IPS-11a (cell line): ENCODE measurements around the gene SFTPB.
"Not testable (repeated sequence)": the region's sequence is repeated elsewhere in the genome, so short reads cannot be mapped to it uniquely, and the experiment has no call there.

ENCODE experiments used
- H3K4me3 ChIP-seq: one replicate; pipeline ENCODE4 v1.5.1; 2013; ENCODE audit warnings: low read depth, low read length, control low read depth

SFTPB gene

DNA sequence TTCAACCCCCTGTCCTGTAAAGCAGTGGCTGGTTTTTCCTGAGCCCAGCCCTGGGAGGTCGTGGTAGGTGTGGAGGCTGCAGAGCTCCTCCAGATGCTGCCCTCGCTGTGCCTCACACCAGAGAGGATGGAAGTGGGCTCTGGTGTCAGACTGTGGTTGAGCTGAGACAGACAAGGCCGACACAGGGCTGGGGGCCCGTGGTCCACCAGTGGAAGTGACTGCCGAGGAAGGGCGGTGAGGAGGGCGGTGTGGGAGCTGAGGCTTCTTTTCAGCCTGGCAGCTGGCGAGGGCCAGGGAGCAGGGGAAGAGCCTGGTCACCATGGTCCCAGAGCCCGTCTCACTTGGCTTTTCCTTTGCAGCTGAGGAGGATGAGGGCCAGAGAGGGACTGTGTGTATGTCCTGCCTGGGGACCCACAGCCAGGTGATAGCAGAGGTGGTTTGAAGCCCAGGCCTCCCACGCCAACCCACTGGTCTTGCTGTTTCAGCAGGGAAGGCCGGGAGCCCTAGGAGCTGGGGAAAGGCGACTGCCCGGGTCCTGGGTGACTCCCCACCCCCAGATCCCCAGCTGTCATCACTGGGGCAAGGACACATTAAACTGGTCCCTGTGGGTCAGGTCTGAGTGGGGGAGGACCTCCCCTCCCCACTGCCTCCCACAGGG, 8.5 kb downstream of the SFTPB start:
- H3K4me3 ChIP-seq: no peak overlapping the region

DNA sequence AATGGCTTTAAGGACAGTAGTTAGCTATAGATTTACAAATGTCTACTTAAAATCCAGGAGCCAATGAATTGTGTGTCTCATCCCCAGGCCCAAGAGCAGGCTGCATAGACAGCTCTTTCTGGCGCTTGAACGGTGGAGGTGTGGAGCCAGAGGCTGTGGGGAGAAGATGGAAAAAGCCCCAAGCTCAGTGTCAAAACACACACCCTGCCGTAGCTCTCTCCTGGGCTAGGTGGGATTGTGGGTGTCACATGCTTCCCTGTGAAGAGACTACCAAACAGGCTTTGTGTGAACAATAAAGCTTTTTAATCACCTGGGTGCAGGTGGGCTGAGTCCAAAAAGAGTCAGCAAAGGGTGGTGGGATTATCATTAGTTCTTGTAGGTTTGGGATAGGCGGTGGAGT, 10.6 kb downstream of the SFTPB start:
- not testable (repeated sequence) for H3K4me3 ChIP-seq

DNA sequence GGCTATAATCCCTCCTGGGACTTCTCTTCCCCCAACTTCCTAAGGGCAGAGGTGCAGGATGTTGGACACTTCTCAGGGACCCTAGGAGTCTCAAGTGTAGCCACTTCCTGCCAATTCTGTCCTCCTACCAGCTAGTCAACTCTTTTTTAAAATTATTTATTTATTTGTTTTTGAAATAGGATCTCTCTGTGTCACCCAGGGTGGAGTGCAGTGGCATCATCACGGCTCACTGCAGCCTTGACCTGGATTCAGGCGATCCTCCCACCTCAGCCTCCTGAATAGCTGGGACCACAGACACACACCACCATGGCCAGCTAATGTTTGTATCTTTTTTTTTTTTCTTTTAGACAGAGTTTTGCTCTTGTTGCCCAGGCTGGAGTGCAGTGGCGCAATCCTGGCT, 11.5 kb downstream of the SFTPB start:
- H3K4me3 ChIP-seq: no peak overlapping the region

DNA sequence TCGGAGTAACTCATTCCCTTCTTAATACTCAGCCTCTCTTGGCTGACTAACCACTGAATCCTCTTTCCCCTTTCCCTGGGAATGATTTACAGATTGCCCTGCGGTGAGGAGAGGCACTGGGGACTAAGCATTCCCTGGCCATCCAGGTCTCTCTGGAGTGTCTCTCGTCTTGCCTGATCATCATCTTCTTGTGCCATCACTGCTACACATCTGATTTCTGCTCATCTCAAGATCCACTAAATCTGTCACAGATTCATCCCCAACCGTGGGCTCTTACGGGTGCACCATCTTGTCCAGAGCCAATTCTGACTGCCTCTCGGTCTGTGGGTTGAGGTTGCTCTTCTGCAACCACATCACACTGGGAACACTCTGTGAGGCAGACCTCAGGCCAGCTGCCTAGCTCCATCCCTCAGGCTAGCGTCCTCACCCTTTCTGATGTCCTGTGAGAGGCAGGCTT, 12.0 kb downstream of the SFTPB start:
- no peak overlapping the region for H3K4me3 ChIP-seq

DNA sequence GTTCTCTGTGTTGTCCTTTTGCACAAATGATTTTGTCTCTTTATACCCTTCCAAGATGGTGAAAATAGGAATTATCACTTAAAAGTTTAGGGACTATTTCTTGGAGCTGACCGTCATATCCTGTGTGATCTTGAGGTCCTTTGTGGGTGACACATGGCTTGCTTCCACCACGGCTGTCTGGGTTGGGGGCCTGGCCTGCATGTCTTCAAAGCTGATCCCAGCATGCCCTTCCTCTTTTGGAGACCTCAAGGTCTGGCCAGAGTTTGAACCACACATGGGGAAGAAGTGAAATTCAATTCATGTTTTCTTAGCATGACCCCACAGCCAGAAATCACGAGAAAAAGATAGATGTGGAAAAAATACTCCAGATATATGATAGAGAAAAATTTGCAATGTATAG, 14.0 kb downstream of the SFTPB start:
- no peak overlapping the region for H3K4me3 ChIP-seq

DNA sequence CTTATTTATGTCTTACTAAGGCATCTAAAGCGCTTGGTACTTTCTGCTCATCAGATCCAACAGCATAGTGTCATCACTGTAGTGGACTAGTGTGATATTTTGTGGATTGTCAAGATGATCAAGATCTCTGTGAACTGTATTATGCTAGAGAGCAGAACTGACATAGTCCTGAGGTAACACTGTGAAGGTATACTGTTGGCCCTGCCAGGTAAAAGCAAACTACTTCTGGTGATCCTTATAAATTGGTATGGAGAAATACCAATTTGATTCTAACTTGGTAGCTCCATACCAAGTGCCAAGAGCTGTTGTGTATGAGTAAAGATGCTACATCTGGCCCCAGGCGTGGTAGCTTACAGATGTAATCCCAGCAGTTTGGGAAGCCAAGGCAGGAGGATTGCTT, 15.9 kb downstream of the SFTPB start:
- H3K4me3 ChIP-seq: no peak overlapping the region

DNA sequence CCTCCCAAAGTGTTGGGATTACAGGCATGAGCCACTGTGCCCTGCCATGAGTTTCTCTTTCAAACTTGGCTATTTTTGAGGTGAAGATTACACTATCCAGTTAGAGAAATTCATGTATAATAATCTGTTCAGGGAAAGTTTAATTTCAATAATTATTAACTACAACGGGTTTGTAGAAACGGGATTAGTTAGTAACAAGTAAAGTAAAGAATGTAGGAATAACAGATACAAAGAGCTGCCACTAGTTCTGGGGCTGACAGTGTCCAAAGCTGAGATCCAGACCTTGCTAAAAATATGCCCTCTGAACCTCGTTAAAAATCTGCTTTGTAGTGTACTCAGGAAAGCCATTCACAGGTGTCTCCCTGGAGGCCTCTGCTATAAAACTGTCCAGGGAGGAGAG, 16.9 kb downstream of the SFTPB start:
- H3K4me3 ChIP-seq: no peak overlapping the region

DNA sequence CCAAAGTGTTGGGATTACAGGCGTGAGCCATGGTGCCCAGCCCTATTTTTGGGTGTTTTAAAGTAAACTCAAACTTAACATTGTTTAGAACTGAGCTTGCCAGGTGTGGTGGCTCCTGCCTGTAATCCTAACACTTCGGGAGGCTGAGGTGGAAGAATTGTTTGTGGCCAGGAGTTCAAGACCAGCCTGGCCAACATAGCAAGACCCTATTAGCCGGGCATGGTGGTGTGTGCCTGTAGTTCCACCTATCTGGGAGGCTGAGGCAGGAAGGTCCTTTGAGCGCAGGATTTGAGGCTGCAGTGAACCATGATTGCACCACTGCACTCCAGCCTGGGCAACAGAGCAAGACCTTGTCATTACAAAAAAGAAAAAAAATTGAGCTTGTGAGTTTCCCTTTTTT, 17.5 kb downstream of the SFTPB start:
- no peak overlapping the region for H3K4me3 ChIP-seq

DNA sequence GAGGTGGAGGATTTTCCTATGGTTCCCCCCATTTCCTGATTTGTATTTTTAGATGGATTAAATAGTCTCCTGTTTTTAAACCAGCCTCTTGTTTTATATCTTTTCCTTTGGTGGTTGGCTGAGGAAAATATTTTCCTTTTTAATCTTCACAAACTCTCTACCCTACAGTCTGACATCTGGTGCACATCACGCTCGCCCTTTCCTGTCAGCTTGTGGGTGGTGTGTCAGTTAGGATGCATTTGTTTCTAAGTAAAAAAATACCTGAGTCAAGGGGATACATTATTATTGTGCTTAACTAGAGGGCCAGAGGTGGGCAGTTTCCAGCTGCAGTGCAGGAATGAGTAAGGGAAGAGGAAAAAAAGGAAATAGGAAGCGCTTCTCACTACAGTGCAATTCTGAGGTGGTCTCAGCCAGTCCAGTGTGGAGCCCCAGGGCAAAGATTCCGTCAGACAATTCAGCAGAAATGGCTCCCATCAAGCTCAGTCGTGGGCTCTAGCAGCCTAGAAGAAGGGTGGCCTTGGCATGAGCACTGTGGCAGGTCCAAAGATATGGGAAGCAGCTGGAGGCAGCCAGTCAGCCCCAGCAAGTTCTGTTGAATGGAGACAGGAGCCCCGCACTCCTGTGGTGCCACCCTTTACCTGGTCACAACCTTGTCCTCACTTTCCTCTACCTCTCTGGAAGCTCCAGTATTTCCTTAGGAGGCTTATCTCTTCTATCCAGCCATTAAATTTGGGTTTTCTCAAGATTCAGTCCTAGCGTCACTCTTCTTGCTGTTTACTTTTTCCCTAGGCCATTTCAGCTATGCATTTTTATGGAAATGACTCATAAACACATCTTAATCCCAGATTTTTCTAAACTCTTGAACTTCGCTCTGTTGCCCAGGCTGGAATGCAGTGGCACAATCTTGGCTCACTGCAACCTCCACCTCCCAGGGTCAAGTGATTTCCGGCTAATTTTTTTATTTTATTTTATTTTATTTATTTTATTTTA, 18.5 kb downstream of the SFTPB start:
- no peak overlapping the region for H3K4me3 ChIP-seq

DNA sequence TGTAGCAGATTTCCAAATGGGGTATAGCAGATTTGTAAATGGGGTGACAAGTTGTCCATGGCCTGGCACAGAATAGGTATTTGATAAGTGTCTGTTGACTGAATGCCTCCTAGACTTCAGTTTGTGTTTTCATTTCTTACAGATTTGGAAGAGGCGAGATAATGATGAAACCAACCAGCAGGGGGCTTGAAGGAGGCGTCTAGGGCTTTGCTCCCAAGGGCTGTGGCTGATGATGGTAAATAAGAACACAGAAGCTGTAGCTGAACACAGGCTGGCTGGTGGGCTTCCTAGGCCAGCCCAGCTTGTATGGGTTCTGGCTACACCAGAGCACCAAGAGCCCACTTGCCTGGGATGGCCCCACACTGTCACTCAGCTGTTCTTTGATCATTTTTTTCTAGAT, 19.4 kb downstream of the SFTPB start:
- H3K4me3 ChIP-seq: no peak overlapping the region

DNA sequence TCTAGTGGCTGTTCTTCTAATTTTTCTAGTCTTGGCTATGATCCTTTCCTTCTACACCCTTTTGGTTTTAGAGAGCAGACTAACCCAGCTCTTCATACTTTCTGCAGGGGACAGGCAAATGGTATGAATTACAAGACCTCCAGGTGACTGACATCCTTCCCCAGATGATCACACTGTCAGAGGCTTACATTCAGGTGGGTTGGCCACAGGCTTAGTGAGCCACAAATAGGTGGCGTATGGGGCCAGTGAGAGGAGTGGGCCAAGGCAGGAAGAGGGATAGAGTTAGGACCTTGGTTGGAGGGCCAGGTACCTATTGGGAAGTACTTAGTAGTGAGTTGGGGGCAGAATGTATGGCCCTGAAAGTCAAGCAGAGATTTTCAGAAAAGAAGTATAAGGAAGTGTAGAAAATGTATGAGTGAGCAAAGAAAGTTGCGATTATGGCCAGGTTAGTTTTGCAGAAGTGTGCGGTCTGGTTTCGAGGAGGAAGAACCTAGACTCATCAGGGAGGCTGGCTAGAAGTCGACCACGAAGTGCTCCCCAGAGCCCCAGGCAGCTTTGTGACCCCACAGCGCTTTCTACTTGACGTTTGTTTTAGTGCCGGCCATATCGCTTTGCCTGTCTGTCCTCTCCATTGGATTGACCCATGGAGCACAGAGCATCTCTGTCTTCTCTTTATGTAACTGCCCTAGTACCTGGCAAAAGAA, 20.0 kb downstream of the SFTPB start:
- H3K4me3 ChIP-seq: no peak overlapping the region

DNA sequence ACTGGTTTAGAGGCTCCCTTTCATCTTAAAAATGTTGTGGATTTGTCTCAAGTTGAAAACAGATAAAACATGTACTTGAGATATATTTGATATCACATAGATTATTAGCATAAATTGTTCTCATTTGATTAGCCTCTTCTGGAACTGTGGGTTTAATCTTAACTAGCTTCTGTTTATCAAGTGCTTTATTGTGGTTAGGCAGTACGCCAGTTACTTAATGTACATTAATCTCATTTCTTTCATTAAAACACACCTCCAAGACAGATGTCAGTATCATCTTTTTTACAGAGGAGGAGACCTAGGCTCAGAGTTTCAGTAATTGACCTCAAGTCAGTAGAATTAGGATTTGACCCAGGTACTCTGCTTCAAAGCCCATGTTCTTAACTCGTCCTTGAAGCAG, 21.8 kb downstream of the SFTPB start:
- no peak overlapping the region for H3K4me3 ChIP-seq

DNA sequence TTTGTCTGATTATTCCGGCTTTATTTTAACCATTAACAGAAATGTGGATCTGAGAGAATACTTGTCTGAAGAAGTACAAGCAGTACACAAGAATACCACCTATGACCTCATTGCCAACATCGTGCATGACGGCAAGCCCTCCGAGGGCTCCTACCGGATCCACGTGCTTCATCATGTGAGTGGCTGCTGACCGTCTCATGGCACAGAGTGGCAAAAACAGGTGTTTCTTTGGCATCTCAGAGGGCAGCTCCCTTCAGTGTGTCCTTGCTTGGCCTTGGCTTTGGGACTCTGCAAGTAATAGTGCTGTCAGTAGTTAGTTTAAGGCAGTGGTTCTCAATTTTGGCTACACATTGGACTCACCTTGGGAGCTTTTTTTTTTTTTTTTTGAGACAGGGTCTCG, 23.1 kb downstream of the SFTPB start:
- H3K4me3 ChIP-seq: no peak overlapping the region

DNA sequence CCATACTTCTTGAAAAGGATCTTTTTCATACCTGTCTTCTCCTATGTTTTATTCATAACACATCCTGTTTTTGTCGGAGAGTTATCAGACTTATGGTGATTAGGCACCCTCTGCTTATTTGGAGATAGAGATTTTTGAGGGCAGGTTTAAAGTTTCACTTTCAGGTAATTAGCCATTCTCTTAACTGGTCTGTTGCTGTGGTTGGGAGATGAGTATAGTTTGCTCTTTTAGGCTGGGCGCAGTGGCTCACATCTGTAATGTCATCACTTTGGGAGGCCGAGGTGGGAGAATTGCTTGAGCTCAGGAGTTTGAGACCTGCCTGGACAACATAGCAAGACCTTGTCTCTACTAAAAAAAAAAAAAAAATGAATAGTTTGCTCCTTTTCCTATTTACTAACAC, 25.3 kb downstream of the SFTPB start:
- H3K4me3 ChIP-seq: no peak overlapping the region

DNA sequence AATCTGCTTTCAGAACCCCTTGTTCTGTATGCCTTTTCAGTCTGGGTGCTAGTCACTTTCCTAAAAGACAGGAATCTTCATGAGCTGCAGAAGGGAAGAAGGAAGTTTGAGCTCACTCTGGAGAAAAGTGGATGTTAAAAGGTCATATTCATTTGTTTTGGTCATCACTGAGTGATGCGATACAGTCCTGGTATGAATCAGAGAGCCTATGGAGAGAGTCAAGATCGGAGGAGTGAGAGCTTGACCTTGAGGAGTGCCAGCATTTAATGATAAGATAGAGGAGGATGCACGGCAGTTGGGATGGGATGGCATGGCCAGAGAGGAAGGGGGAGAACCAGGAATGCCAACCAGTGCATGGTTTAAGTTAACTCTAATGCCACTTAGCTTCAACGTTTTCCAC, 32.4 kb downstream of the SFTPB start:
- H3K4me3 ChIP-seq: no peak overlapping the region

DNA sequence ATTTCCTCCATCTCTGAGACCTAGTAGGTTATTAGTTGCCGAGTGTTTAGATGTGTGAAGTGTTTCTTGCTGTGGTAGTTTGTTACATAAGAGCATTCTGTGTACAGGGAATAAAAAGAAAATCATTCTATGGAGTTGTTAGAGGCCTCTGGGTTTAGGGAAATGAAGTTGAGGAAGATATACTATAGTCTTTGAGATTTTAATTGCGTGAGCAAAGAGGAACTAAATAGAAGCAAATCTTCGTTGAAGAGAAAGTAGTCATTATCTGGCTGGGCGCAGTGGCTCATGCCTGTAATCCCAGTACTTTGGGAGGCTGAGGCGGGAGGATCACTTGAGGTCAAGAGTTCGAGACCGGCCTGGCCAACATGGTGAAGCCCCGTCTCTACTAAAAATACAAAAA, 33.0 kb downstream of the SFTPB start:
- H3K4me3 ChIP-seq: no peak overlapping the region

DNA sequence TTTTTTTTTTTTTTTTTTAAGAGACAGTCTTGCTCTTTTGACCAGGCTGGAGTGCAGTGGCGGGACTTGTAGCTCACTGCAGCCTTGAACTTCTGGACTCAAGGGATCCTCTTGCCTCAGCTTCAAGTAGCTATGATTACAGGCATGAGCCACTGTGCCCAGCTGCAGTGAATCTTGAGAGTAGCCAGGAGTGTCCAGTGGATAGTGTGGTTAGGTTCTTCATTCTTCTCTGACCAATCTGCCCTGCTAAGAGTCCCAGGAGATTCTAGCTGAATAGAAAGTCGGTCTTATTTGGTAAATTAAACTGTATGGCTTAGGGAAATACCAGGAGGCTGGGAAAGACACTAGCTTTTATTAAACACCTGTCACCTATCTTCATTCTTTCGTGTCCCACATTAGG, 36.7 kb downstream of the SFTPB start:
- no peak overlapping the region for H3K4me3 ChIP-seq

DNA sequence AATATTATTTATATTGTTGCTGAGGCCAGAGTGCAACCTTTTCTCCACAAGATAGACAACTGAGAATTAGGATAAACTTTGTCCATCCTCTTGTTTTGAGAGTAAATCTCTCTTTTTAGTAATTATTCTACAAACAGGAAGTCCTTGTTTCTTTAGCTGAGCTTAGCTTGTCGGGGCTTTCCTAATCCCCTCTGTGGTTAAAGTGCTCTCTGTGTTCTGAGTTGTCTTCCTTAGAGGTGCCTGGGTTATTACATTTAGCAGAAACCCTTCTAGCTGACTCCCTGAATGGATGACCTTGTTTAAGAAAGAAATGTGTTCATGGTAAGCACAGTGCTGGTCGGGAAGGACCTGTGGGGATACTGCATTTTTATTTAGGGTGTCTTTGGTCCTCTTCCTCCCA, 39.3 kb downstream of the SFTPB start:
- no peak overlapping the region for H3K4me3 ChIP-seq

DNA sequence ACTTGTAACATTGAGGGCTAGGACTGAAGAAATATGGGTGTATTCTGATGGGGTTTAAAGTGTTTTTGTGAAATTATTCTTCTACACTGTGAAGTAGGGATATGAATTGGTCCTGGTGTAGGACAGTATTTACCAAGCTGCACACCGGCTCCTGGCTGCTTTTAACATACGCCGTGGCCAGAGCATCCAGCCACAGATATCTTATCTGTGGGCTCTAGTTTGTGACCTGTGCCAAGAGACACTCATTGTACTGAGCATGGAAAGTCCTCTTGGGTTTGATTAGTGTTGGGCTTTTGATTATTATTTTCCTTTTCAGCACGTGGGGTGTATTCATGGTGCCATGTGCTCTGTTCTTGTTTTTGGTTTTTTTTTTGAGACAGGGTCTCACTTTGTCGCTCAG, 44.0 kb downstream of the SFTPB start:
- H3K4me3 ChIP-seq: no peak overlapping the region

DNA sequence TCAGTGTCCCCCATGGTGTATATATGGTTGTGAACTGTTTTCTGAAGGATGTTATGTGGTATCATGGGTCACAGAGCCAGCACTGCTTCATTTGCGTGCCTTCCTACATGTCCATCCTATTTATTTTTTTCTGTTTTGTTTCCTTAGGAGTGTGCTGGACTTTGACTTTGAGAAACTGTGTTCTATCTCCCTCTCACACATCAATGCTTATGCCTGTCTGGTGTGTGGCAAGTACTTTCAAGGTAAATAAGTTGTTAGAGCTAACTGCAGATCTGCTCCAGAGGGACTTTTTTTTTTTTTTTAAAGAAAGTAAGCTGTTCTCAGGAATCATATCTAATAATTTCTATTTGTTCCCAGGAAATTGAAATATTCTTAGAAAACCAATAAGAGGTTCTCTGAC, 46.7 kb downstream of the SFTPB start:
- no peak overlapping the region for H3K4me3 ChIP-seq

DNA sequence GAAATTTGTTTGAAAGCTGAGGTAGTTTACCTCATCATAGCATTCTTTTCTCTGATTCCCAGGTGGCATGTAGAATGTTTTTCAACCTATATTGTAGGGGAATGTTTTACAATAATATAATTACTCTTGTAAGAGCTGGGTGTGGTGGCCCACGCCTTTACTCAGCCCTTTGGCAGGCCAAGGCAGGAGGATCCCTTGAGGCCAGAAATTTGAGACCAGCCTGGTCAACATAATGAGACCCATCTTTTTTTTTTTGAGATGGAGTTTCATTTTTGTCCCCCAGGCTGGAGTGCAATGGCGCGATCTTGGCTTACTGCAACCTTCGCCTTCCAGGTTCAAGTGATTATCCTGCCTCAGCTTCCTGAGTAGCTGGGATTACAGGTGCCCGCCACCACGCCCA, 48.4 kb downstream of the SFTPB start:
- H3K4me3 ChIP-seq: no peak overlapping the region

DNA sequence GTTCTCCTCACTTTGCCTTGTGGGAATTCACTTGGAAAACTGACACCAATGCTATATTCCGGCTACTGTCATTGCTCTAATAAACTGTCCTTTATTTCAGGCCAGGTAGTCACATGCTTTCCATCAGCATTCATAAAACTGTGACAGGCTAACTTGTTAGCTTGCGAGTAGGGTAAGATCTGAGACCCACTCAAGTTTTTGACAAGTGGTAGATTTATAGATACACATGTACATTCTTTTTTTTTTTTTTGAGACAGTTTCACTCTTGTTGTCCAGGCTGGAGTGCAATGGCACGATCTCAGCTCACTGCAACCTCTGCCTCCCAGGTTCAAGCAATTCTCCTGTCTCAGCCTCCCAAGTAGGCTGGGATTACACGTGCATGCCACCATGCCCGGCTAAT, 50.3 kb downstream of the SFTPB start:
- H3K4me3 ChIP-seq: not testable (repeated sequence)
